ACHN (cell line): ENCODE results near the gene OR7A5.

Source experiments
- DNase-seq: peaks from one replicate; pipeline ENCODE4 v3.0.0-alpha.2; 2015
- in situ Hi-C: cut with HindIII; loops from 2 replicates; pipeline ENCODE4 v1.10.0; 2017; ENCODE audit warnings: low sequenced_read_pairs, low pct_ligation_motif_present, low pct_unique_long_range_greater_than_20kb

Gene OR7A5

GRCh38 chr19:14835011-14835410, at the start of gene OR7A5, which contains the start of gene OR7C1:
Gene OR7A5 (minus strand): TSS chr19:14835185. CDS start chr19:14828241, 6,944 bp downstream.
Gene OR7C1 (minus strand): TSS chr19:14835185. CDS start chr19:14800136, 35,049 bp downstream.
- in situ Hi-C loops, result no loop called here
- DNase-seq, result no peak

- DNase-seq, result peak; percentile 11
- in situ Hi-C loops, result no loop called here
Observed at GRCh38 chr19:14871619-14872230, 36.7 kb upstream of the OR7A5 start.

- DNase-seq, result no peak
- in situ Hi-C loops, result no loop called here
Observed at GRCh38 chr19:14868497-14868896, 33.5 kb upstream of the OR7A5 start.

GRCh38 chr19:14848822-14849221, 13.8 kb upstream of the OR7A5 start, which contains the start of gene OR7A10:
Gene OR7A10 (minus strand): TSS chr19:14848922. CDS start chr19:14841877, 7,045 bp downstream.
- DNase-seq, result no peak
- in situ Hi-C loops, result no loop called here

- in situ Hi-C loops, result no loop called here
- DNase-seq, result no peak
Observed at GRCh38 chr19:14843578-14843977, 8.6 kb upstream of the OR7A5 start.

GRCh38 chr19:14843169-14843568, 8.2 kb upstream of the OR7A5 start:
- in situ Hi-C loops, result no loop called here
- DNase-seq, result no peak

GRCh38 chr19:14840206-14840605, 5.2 kb upstream of the OR7A5 start:
- in situ Hi-C loops, result no loop called here
- DNase-seq, result no peak

- DNase-seq, result no peak
- in situ Hi-C loops, result no loop called here
Observed at GRCh38 chr19:14837391-14837790, 2.4 kb upstream of the OR7A5 start.

- in situ Hi-C loops, result no loop called here
- DNase-seq, result peak; percentile 14
Observed at GRCh38 chr19:14830702-14831101, 4.3 kb downstream of the OR7A5 start.

GRCh38 chr19:14826006-14826405, 9.0 kb downstream of the OR7A5 start:
- DNase-seq, result no peak
- in situ Hi-C loops, result no loop called here

- no peak for DNase-seq
- in situ Hi-C loops, result no loop called here
Observed at GRCh38 chr19:14821937-14822336, 13.0 kb downstream of the OR7A5 start.

GRCh38 chr19:14818588-14818987, 16.4 kb downstream of the OR7A5 start:
- in situ Hi-C loops, result no loop called here
- DNase-seq, result no peak

GRCh38 chr19:14817052-14817451, 17.9 kb downstream of the OR7A5 start:
- in situ Hi-C loops, result no loop called here
- no peak for DNase-seq

- in situ Hi-C loops, result no loop called here
- DNase-seq, result no peak
Observed at GRCh38 chr19:14814982-14815652, 19.9 kb downstream of the OR7A5 start.

GRCh38 chr19:14809272-14810057, 25.5 kb downstream of the OR7A5 start:
- no peak for DNase-seq
- in situ Hi-C loops, result no loop called here

- DNase-seq, result no peak
- in situ Hi-C loops, result no loop called here
Observed at GRCh38 chr19:14804765-14805164, 30.2 kb downstream of the OR7A5 start.

GRCh38 chr19:14798760-14799159, 36.2 kb downstream of the OR7A5 start:
- in situ Hi-C loops, result no loop called here
- no peak for DNase-seq

GRCh38 chr19:14796021-14796420, 39.0 kb downstream of the OR7A5 start:
- no peak for DNase-seq
- in situ Hi-C loops, result no loop called here

GRCh38 chr19:14795078-14795721, 39.8 kb downstream of the OR7A5 start:
- no peak for DNase-seq
- in situ Hi-C loops, result no loop called here
